BLaER1 (cell line): ENCODE data around the gene CARHSP1.

Experiments
- H3K27ac ChIP-seq: shearing (Covaris generic); formaldehyde crosslinking; 2 replicates; pipeline ENCODE4 v1.8.1; 2022
- H3K27me3 ChIP-seq: shearing (Covaris generic); formaldehyde crosslinking; 2 replicates; pipeline ENCODE4 v1.8.1; 2022
- H3K36me3 ChIP-seq: shearing (Covaris generic); formaldehyde crosslinking; 2 replicates; pipeline ENCODE4 v1.8.1; 2022
- H3K4me1 ChIP-seq: shearing (Covaris generic); formaldehyde crosslinking; 2 replicates; pipeline ENCODE4 v1.8.1; 2022
- H3K4me2 ChIP-seq: shearing (Covaris generic); formaldehyde crosslinking; 2 replicates; pipeline ENCODE4 v1.8.1; 2022
- H3K4me3 ChIP-seq: shearing (Covaris generic); formaldehyde crosslinking; 2 replicates; pipeline ENCODE4 v1.8.1; 2022
- H3K9ac ChIP-seq: shearing (Covaris generic); formaldehyde crosslinking; 2 replicates; pipeline ENCODE4 v1.8.1; 2022
- H3K9me3 ChIP-seq: shearing (Covaris generic); formaldehyde crosslinking; 2 replicates; pipeline ENCODE4 v1.8.1; 2022
- H4K20me1 ChIP-seq: shearing (Covaris generic); formaldehyde crosslinking; 2 replicates; pipeline ENCODE4 v1.8.1; 2022
- Cebpa-rat ChIP-seq: shearing (Covaris generic); IDR thresholded peaks from 2 replicates; pipeline ENCODE4 v1.8.1; 2022

CARHSP1 gene

GRCh38 chr16:8832717-8833105 is 36.1 kb downstream of the CARHSP1 start:
- Histone ChIP-seq H3K4me1 (peaks cover 69% of the 10 kb centered on the region), H3K4me3 (peak overlapping the region; percentile 55), H3K36me3 (peaks cover 27% of the 10 kb centered on the region), H3K4me2 (peak overlapping the region; percentile 89), H3K9ac (peak overlapping the region; percentile 70), H3K27me3 (no peaks in the 10 kb centered on the region), H3K27ac (peak overlapping the region; percentile 88), H3K9me3 (no peaks in the 10 kb centered on the region), H4K20me1 (no peaks in the 10 kb centered on the region)
- no peak for TF ChIP-seq Cebpa-rat

- H3K27ac ChIP-seq, result peak overlapping the region; percentile 88
- H3K4me3 ChIP-seq, result peak overlapping the region; percentile 55
- peaks cover 22% of the 10 kb centered on the region for H3K36me3 ChIP-seq
- peaks cover 69% of the 10 kb centered on the region for H3K4me1 ChIP-seq
- no peaks in the 10 kb centered on the region for H4K20me1 ChIP-seq
- no peaks in the 10 kb centered on the region for H3K27me3 ChIP-seq
- peak overlapping the region; percentile 89 for H3K4me2 ChIP-seq
- H3K9ac ChIP-seq, result peak overlapping the region; percentile 70
- TF ChIP-seq Cebpa-rat, result no peak
- no peaks in the 10 kb centered on the region for H3K9me3 ChIP-seq
Measured at GRCh38 chr16:8831871-8832716, 36.7 kb downstream of the CARHSP1 start.

- Histone ChIP-seq H3K36me3 (peaks cover 22% of the 10 kb centered on the region), H3K4me1 (peaks cover 69% of the 10 kb centered on the region), H3K27ac (peak overlapping the region; percentile 88), H3K4me2 (peak overlapping the region; percentile 89), H3K4me3 (peak overlapping the region; percentile 55), H3K9ac (peak overlapping the region; percentile 70), H3K9me3 (no peaks in the 10 kb centered on the region), H3K27me3 (no peaks in the 10 kb centered on the region), H4K20me1 (no peaks in the 10 kb centered on the region)
- TF ChIP-seq Cebpa-rat, result no peak
Measured at GRCh38 chr16:8831450-8831849, 37.4 kb downstream of the CARHSP1 start.

- Histone ChIP-seq H3K4me2 (peak overlapping the region; percentile 89; the same call in 1 of the 2 replicates), H3K9me3 (no peaks in the 10 kb centered on the region), H3K27ac (peak overlapping the region; percentile 37; the same call in 1 of the 2 replicates), H3K36me3 (peaks cover 45% of the 10 kb centered on the region), H3K4me1 (peaks cover 53% of the 10 kb centered on the region), H3K4me3 (no peak overlapping the region), H3K27me3 (no peaks in the 10 kb centered on the region), H3K9ac (no peak overlapping the region; the same call in 1 of the 2 replicates), H4K20me1 (no peaks in the 10 kb centered on the region)
- no peak for TF ChIP-seq Cebpa-rat
Measured at GRCh38 chr16:8828541-8829165, 40.2 kb downstream of the CARHSP1 start.

- Histone ChIP-seq H3K9ac (no peak overlapping the region), H3K36me3 (peaks cover 67% of the 10 kb centered on the region), H3K4me2 (no peak overlapping the region), H3K9me3 (no peaks in the 10 kb centered on the region), H3K27ac (no peak overlapping the region), H3K4me3 (no peak overlapping the region), H4K20me1 (no peaks in the 10 kb centered on the region), H3K27me3 (no peaks in the 10 kb centered on the region), H3K4me1 (peaks cover 51% of the 10 kb centered on the region)
- no peak for TF ChIP-seq Cebpa-rat
Measured at GRCh38 chr16:8826278-8826879, 42.4 kb downstream of the CARHSP1 start.

- H3K36me3 ChIP-seq, result peaks cover 79% of the 10 kb centered on the region
- no peak overlapping the region for H3K4me3 ChIP-seq
- no peaks in the 10 kb centered on the region for H4K20me1 ChIP-seq
- no peaks in the 10 kb centered on the region for H3K9me3 ChIP-seq
- TF ChIP-seq Cebpa-rat, result no peak
- peak overlapping the region; percentile 15; the same call in 1 of the 2 replicates for H3K27ac ChIP-seq
- no peaks in the 10 kb centered on the region for H3K27me3 ChIP-seq
- H3K4me1 ChIP-seq, result peaks cover 57% of the 10 kb centered on the region
- H3K4me2 ChIP-seq, result peak overlapping the region; percentile 1; the same call in 1 of the 2 replicates
- H3K9ac ChIP-seq, result no peak overlapping the region
Measured at GRCh38 chr16:8822403-8822802, 46.4 kb downstream of the CARHSP1 start.

GRCh38 chr16:8819411-8820034 is 49.3 kb downstream of the CARHSP1 start:
- no peak for TF ChIP-seq Cebpa-rat
- Histone ChIP-seq H3K27ac (0 out of 2 replicates have a peak overlapping the region, but pooled peaks have one; percentile 31), H3K9ac (no peak overlapping the region)

GRCh38 chr16:8818504-8819270 is 50.1 kb downstream of the CARHSP1 start:
- H3K36me3 ChIP-seq, result peaks cover 94% of the 10 kb centered on the region
- peak overlapping the region; percentile 9; the same call in 1 of the 2 replicates for H3K9ac ChIP-seq
- H3K4me3 ChIP-seq, result no peak overlapping the region
- peak overlapping the region; percentile 31 for H3K27ac ChIP-seq
- TF ChIP-seq Cebpa-rat, result no peak
- peak overlapping the region; percentile 46 for H3K4me2 ChIP-seq
- H3K27me3 ChIP-seq, result no peaks in the 10 kb centered on the region
- H3K4me1 ChIP-seq, result peaks cover 78% of the 10 kb centered on the region
- H3K9me3 ChIP-seq, result no peaks in the 10 kb centered on the region
- H4K20me1 ChIP-seq, result no peaks in the 10 kb centered on the region

More at GRCh38 chr16:8819411-8820034, 49.3 kb downstream of the CARHSP1 start:
- H3K9me3 ChIP-seq, result no peaks in the 10 kb centered on the region
- H3K36me3 ChIP-seq, result peaks cover 94% of the 10 kb centered on the region
- H3K4me3 ChIP-seq, result no peak overlapping the region
- no peaks in the 10 kb centered on the region for H3K27me3 ChIP-seq
- no peaks in the 10 kb centered on the region for H4K20me1 ChIP-seq
- peak overlapping the region; percentile 46 for H3K4me2 ChIP-seq
- peaks cover 78% of the 10 kb centered on the region for H3K4me1 ChIP-seq
